ENCODE results near the gene SEMA3C. TPM values are rescaled to one million over a fixed set of nuclear protein-coding genes. Genes with fewer than 3 reads are reported as not detected.

SEMA3C gene
- total RNA-seq, 1 donor from 2014 or later: 67.8 TPM

DNA sequence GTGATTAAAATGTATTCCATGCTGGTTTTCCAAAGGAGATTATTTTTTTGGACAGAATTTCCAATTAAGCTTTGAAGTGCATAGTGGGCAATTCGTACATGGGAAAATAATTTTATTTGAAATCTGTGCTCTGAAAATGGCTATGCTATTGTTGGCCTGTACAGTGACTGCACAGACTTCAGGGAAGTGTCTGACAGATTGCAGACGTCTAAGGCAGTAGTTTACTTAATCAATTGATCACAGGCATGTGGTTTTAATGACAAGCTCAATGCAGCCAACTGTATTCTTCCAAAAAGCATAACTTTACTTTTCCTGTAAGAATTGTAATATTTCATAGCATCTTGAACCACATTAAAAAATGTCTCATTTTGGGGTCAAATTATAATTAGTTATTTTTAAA lies 102.0 kb downstream of the SEMA3C start:
- TF ChIP-seq, protein P1, sequence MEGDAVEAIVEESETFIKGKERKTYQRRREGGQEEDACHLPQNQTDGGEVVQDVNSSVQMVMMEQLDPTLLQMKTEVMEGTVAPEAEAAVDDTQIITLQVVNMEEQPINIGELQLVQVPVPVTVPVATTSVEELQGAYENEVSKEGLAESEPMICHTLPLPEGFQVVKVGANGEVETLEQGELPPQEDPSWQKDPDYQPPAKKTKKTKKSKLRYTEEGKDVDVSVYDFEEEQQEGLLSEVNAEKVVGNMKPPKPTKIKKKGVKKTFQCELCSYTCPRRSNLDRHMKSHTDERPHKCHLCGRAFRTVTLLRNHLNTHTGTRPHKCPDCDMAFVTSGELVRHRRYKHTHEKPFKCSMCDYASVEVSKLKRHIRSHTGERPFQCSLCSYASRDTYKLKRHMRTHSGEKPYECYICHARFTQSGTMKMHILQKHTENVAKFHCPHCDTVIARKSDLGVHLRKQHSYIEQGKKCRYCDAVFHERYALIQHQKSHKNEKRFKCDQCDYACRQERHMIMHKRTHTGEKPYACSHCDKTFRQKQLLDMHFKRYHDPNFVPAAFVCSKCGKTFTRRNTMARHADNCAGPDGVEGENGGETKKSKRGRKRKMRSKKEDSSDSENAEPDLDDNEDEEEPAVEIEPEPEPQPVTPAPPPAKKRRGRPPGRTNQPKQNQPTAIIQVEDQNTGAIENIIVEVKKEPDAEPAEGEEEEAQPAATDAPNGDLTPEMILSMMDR (conservative IDR thresholded peaks at IDR 0.05): no peak
- Mint-ChIP-seq H3K36me3 (peaks cover 26% of the 10 kb centered on the region), H3K4me1 (ENCODE audit: unreplicated experiment) (peaks cover 5% of the 10 kb centered on the region), H3K9me3 (no peaks in the 10 kb centered on the region), H3K27ac (no peak overlapping the region), H3K4me3 (no peak overlapping the region), H3K27me3 (no peaks in the 10 kb centered on the region)
- DNase-seq (ENCODE audit: extremely low spot score, unreplicated experiment): no peak

DNA sequence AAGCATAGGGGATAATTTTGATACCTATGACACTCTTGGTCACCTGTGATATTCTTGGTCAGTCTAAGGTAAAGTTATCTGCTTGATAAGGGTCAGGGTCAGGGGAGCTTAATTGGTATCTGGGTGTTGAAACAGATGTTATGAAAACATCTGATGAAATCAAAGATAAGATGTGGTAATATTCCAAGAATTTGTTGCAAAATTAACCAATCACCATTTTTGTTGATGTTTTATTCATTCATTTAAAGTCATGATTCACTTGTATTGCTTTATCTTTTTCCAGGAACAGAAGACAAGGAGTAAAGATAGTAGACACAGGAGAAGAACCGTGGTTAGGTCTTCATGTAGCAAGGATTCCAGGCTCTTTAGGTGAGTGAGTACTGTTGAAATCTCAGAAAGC lies 103.1 kb downstream of the SEMA3C start:
- no peak for DNase-seq (ENCODE audit: extremely low spot score, unreplicated experiment)
- Mint-ChIP-seq H3K4me1 (ENCODE audit: unreplicated experiment) (peaks cover 3% of the 10 kb centered on the region), H3K4me3 (no peak overlapping the region), H3K27ac (no peak overlapping the region), H3K36me3 (peaks cover 25% of the 10 kb centered on the region), H3K9me3 (no peaks in the 10 kb centered on the region), H3K27me3 (no peaks in the 10 kb centered on the region)
- TF ChIP-seq, protein P1 (conservative IDR thresholded peaks at IDR 0.05): no peak

DNA sequence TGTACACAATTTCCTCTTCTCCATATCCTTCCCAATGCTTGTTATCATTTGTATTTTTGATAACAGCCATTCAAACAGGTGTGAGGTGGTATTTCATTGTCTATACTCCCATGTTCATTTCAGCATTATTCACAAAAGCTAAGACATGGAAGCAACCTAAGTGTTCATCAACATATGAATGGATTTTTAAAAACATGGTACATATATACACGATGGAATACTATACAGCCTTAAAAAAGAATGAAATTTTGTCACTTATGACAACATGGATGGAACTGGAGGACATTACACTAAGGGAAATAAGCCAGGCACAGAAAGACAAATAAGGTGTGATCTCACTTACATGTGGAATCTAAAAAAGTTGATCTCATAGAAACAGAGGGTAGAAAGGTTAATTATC lies 109.3 kb downstream of the SEMA3C start:
- no peak for DNase-seq (ENCODE audit: extremely low spot score, unreplicated experiment)
- peaks cover 5% of the 10 kb centered on the region for H3K4me1 Mint-ChIP-seq (ENCODE audit: unreplicated experiment)
- peaks cover 4% of the 10 kb centered on the region for H3K9me3 Mint-ChIP-seq
- peaks cover 22% of the 10 kb centered on the region for H3K36me3 Mint-ChIP-seq
- TF ChIP-seq, protein P1 (conservative IDR thresholded peaks at IDR 0.05): no peak
- H3K4me3 Mint-ChIP-seq: no peak overlapping the region
- no peak overlapping the region for H3K27ac Mint-ChIP-seq
- H3K27me3 Mint-ChIP-seq: no peaks in the 10 kb centered on the region

DNA sequence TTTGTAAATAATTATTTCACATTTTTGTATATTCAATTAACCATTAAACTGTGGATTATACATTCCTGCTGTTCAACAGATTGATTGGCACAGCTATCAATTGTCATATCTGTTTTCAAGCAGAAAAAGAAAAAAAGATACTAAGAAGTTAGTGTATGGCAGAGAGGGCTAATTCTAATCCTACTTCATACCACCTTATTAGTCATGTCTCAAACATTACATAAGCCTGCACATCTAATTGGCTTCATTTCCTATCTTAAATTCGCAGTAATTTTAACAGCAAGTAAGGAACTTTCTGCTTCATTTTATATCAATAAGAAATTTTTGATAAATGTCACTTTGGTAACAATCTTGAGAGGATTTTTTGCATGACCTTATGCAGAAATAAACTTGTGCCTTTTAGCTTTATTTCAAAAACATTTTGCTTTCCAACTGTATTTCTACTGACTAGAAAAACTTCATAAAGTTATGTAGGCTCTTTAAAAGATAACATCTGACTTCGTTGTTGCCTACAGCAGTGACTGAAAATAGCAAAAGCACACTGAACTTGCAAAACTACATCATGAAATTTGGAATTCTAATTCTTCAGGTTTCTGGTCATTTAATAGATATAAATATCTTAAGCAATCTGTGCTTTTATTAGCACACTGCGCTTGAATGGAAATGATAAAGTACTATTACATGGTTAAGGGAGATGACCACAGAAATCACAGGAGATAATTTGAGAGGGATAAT lies 111.5 kb downstream of the SEMA3C start:
- Mint-ChIP-seq H3K4me1 (ENCODE audit: unreplicated experiment) (peaks cover 5% of the 10 kb centered on the region), H3K4me3 (no peak overlapping the region), H3K9me3 (peaks cover 4% of the 10 kb centered on the region), H3K27me3 (no peaks in the 10 kb centered on the region), H3K36me3 (peaks cover 16% of the 10 kb centered on the region), H3K27ac (no peak overlapping the region)
- TF ChIP-seq, protein P1 (conservative IDR thresholded peaks at IDR 0.05): no peak
- no peak for DNase-seq (ENCODE audit: extremely low spot score, unreplicated experiment)

DNA sequence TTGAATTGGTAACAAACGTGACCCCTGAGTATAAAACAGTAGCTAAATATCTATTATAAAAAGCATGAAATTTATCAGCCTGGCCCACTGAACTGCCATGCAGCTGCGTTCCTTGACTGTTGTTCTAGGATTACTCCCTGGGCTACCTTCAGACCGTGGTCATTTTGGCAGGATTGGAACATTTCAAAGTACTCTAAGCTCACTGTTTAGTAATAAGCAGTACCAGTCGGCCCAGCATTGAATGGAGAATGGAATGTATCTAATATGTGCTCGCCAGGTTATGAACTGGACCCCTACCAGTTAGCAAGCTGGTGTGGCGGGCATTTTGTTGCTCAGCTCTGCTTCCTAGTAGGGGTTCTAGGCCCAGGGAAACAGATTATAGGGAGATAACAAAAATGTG lies 112.2 kb downstream of the SEMA3C start:
- Mint-ChIP-seq H3K9me3 (peaks cover 4% of the 10 kb centered on the region), H3K4me1 (ENCODE audit: unreplicated experiment) (peaks cover 5% of the 10 kb centered on the region), H3K27ac (no peak overlapping the region), H3K27me3 (no peaks in the 10 kb centered on the region), H3K36me3 (peaks cover 13% of the 10 kb centered on the region), H3K4me3 (peak overlapping the region; percentile 28)
- TF ChIP-seq, protein P1 (conservative IDR thresholded peaks at IDR 0.05): no peak
- DNase-seq (ENCODE audit: extremely low spot score, unreplicated experiment): no peak
